GM21786 (cell line): ENCODE results near the gene RBM7.

ENCODE experiments used
- ATAC-seq: cut with Tn5 transposase; IDR thresholded peaks from one replicate; pipeline ENCODE4 v1.9.1; 2021; ENCODE audit not compliant: unreplicated experiment

RBM7 gene

DNA sequence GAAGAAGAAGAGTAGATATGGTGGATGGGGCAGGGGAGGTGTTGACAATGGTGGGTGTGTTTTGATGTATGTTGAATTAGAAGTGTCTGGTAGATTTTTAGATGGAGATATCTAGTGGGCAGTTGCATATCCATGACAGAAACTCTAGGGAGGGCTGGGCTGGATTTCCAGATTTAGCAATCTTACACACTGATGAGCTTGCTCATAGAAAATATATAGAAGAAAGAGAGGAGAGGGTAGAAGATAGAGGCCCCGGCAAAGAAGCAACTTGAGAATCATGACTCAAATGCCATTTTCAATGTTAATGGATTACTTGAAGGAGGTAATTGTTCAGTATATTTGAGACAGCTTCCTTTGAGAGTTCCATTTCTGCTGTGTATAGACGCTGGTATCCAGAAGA, 47.0 kb downstream of the RBM7 start:
- no peak for ATAC-seq

DNA sequence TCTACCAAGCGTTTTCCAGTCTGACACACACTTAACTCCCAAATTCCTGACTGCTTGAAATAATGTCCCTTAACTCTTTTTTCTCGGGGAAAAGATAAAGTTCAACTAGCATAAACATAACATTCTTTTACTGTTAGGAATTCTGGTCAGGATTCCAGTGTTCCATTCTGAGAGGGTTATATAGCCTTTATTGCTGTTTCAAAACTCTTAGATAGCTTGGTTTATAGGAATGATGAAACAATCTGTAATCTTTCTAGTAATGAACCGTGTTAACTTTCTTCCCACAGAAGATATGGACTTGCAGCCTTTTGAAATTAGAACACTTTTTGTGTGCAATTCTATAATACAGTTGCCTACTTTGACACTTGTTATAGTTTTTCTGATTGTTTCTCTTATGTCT, 47.4 kb downstream of the RBM7 start:
- ATAC-seq: no peak

DNA sequence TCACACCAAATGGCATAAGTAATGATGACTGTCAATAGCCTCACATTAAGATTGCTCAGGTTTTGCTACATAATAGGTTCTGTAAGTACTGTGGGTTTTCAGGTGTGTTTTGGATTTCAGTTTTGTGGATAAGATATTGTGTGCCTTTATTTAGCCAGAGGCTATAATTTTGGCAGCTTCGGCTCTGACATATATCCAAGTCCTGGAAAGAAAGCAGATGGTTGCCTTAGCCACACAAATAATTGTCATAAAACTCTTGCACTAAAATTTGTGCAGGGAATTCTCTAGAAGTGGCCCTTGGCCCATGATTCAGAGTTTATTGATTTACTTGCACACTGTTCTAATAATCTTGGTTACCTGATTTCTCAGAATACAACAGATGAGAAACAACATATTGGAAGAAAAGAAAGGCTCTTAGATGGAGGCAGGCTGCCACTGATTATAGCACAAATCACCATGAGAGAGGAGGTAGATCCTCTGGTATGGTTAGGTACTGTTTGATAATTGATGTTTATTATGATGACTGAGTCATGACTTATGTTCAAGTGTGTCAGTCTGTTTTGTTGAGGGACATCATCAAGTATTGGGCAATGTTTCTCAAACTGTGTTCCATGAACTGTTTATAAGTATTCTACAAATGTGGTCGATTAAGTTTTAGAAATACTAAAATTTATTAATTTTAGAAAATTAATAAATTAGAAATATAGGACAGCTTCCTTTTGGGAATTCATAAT, 48.5 kb downstream of the RBM7 start:
- no peak for ATAC-seq

DNA sequence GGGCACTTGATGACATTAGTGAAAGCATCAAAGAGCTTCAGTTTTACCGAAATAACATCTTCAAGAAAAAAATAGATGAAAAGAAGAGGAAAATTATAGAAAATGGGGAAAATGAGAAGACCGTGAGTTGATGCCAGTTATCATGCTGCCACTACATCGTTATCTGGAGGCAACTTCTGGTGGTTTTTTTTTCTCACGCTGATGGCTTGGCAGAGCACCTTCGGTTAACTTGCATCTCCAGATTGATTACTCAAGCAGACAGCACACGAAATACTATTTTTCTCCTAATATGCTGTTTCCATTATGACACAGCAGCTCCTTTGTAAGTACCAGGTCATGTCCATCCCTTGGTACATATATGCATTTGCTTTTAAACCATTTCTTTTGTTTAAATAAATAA, 49.4 kb downstream of the RBM7 start:
- ATAC-seq: no peak

DNA sequence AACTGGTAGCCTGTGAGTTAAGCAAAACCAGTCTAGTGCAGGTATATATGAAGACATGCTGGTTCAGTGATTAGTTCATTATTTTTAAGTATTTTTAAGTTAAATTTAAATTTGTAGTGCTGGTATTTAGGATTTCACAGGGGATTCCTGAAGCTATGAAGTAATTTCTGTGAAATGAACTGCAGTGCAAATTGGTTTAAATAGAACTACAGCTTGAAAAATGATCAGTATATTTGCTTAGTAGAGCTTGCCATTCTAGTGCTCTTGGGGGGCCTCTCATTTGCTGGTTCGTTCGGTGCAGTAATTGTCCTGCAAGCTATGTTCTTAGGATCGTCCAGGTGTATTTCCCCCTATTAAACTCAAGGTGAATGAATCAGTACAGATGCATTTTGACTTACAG, 51.9 kb downstream of the RBM7 start:
- no peak for ATAC-seq
